Activated CD4-positive, alpha-beta T cell treated with anti-CD3 and anti-CD28 coated beads for 36 hours (primary cell): Measurements from ENCODE around the gene FTSJ3. TPM values are rescaled to one million over a fixed set of nuclear protein-coding genes. Genes with fewer than 3 reads are reported as not detected.

Experiments
- ATAC-seq: fragments of 200-7000 bp; cut with Tn5 transposase; one replicate; pipeline ENCODE4 v1.10.0; 2021; ENCODE audit warnings: mild to moderate bottlenecking, moderate library complexity
- CTCF ChIA-PET: fragments of 350-600 bp; sonication (Branson Sonifier 250); formaldehyde crosslinking; loops from one replicate; lab custom pipeline; 2021; ENCODE audit warnings: antibody characterized with exemption; lab: Charles Lee
- POLR2A ChIA-PET: fragments of 350-600 bp; sonication (Branson Sonifier 250); formaldehyde crosslinking; loops from one replicate; lab custom pipeline; 2021; ENCODE audit warnings: antibody characterized with exemption, inconsistent platforms; lab: Charles Lee
- DNase-seq: peaks from one replicate; pipeline ENCODE4 v3.0.0-alpha.2; 2020
- H3K27ac Mint-ChIP-seq: one replicate; pipeline ENCODE4 v1.8.0; 2021; ENCODE audit warnings: mixed read lengths
- H3K27me3 Mint-ChIP-seq: one replicate; pipeline ENCODE4 v1.8.0; 2021; ENCODE audit warnings: mixed read lengths
- H3K36me3 Mint-ChIP-seq: one replicate; pipeline ENCODE4 v1.8.0; 2021; ENCODE audit warnings: low read depth, mixed read lengths
- H3K4me1 Mint-ChIP-seq: one replicate; pipeline ENCODE4 v1.8.0; 2021; ENCODE audit warnings: mixed read lengths
- H3K4me3 Mint-ChIP-seq: one replicate; pipeline ENCODE4 v1.8.0; 2021; ENCODE audit warnings: mild to moderate bottlenecking, moderate library complexity, mixed read lengths
- H3K9me3 Mint-ChIP-seq: one replicate; pipeline ENCODE4 v1.8.0; 2021; ENCODE audit warnings: low read depth, mixed read lengths
- intact Hi-C, 2 experiments: fragments of 100-400 bp; cut with DNase I in 1 of 2; cut with micrococcal nuclease in 1 of 2; formaldehyde crosslinking; loops; one replicate each; pipeline versions ENCODE4 v1.14.2 to v1.15.1; 2022 to 2024; cut with DNase I, micrococcal nuclease
- total RNA-seq, 2 experiments: library from RNA; stranded (reverse); gene quantifications; one replicate each; pipeline ENCODE4 v1.2.3, GENCODE V29; 2021

FTSJ3 gene
- total RNA-seq, 2 experiments from 2014 or later: 52.1 to 61.2 TPM

- peak; percentile 99 for DNase-seq
- Mint-ChIP-seq H3K36me3 (peaks cover 43% of the 10 kb centered on the region), H3K4me3 (peak within 1 kb of the TSS; percentile 98), H3K27me3 (no peaks in the 10 kb centered on the region), H3K27ac (peak within 1 kb of the TSS; percentile 97), H3K4me1 (peaks cover 58% of the 10 kb centered on the region), H3K9me3 (no peaks in the 10 kb centered on the region)
- intact Hi-C loops: loop anchor here (1.0 to 10.0 kb wide), 14 partner anchors 32 to 733 kb away; partner anchors contain the start of genes FTSJ3 (in 2 of the 2), MAP3K3 (in 2 of the 2), PSMC5 (in 2 of the 2) and STRADA (in 2 of the 2)
- ChIA-PET CTCF (interaction anchor here (0.6 to 1.5 kb wide), 11 partner anchors 9 to 75 kb away, joined by 3 to 6 read pairs (median 3); no protein-coding TSS in a partner anchor), POLR2A (interaction anchor here (0.5 to 3.0 kb wide), 22 partner anchors 9 to 211 kb away, joined by 3 to 16 read pairs (median 5); partner anchors contain the start of genes MAP3K3, PSMC5 and STRADA)
- peak; percentile 83 for ATAC-seq
Observed at GRCh38 chr17:63773272-63774140, 54.0 kb downstream of the FTSJ3 start, which contains the start of gene CCDC47. CCDC47 (minus strand) TSS chr17:63773597; CDS start chr17:63766175, 7,422 bp downstream.

GRCh38 chr17:63772801-63773271, 54.6 kb downstream of the FTSJ3 start:
- no peaks in the 10 kb centered on the region for H3K9me3 Mint-ChIP-seq
- H3K36me3 Mint-ChIP-seq: peaks cover 42% of the 10 kb centered on the region
- H3K27me3 Mint-ChIP-seq: no peaks in the 10 kb centered on the region
- DNase-seq (no peak), ATAC-seq (no peak)
- H3K4me1 Mint-ChIP-seq: peaks cover 55% of the 10 kb centered on the region
- H3K4me3 Mint-ChIP-seq: peak overlapping the region; percentile 98
- POLR2A ChIA-PET: interaction anchor here (0.6 to 3.0 kb wide), 14 partner anchors 8 to 211 kb away, joined by 3 to 16 read pairs (median 5); partner anchors contain the start of genes MAP3K3, PSMC5 and STRADA
- CTCF ChIA-PET: interaction anchor here (1.0 to 1.1 kb wide), 4 partner anchors 8 to 76 kb away, joined by 3 to 5 read pairs (median 4); no protein-coding TSS in a partner anchor
- H3K27ac Mint-ChIP-seq: peak overlapping the region; percentile 97
- intact Hi-C loops: loop anchor here (1.0 to 10.0 kb wide), 14 partner anchors 32 to 733 kb away; partner anchors contain the start of genes FTSJ3 (in 2 of the 2), MAP3K3 (in 2 of the 2), PSMC5 (in 2 of the 2) and STRADA (in 2 of the 2)

Other genes starting within 250 kb of the FTSJ3 start
- 10 to 100 TPM; 25.7 to 29.2 TPM for gene TACO1, start 226.8 kb downstream of the FTSJ3 start, total RNA-seq
- 10 to 100 TPM; 22.4 to 22.9 TPM for gene MAP3K3, start 205.2 kb downstream of the FTSJ3 start, total RNA-seq
- gene LIMD2, start 127.5 kb downstream of the FTSJ3 start, total RNA-seq: 100 to 1,000 TPM; 119 to 127 TPM
- 10 to 100 TPM; 51.0 to 53.6 TPM for gene STRADA, start 85.9 kb downstream of the FTSJ3 start, total RNA-seq
- 10 to 100 TPM; 76.9 to 82.3 TPM for gene CCDC47, start 54.1 kb downstream of the FTSJ3 start, total RNA-seq
- 100 to 1,000 TPM; 109 to 173 TPM for gene DDX42, start 53.5 kb downstream of the FTSJ3 start, total RNA-seq
- 100 to 1,000 TPM in 1 of 2 experiments, 10 to 100 TPM in 1; 98.2 to 160 TPM for gene PSMC5, start 232 bp downstream of the FTSJ3 start, total RNA-seq
- 100 to 1,000 TPM in 1 of 2 experiments, 10 to 100 TPM in 1; 100.0 to 101 TPM for gene SMARCD2, start 15.0 kb upstream of the FTSJ3 start, total RNA-seq
- not detected for gene CSH2, start 46.0 kb upstream of the FTSJ3 start, total RNA-seq
- gene GH2, start 54.3 kb upstream of the FTSJ3 start, total RNA-seq: not detected
- not detected for gene CSH1, start 68.9 kb upstream of the FTSJ3 start, total RNA-seq
- gene CSHL1, start 83.6 kb upstream of the FTSJ3 start, total RNA-seq: not detected
- under 1 TPM in 1 of 2 experiments, not detected in 1; 0.28 TPM for gene GH1, start 91.2 kb upstream of the FTSJ3 start, total RNA-seq
- gene CD79B, start 104.7 kb upstream of the FTSJ3 start, total RNA-seq: 10 to 100 TPM; 19.8 to 28.0 TPM
- gene SCN4A, start 145.3 kb upstream of the FTSJ3 start, total RNA-seq: under 1 TPM; 0.21 to 0.50 TPM
- 1 to 10 TPM; 1.0 to 1.5 TPM for gene PRR29, start 170.7 kb upstream of the FTSJ3 start, total RNA-seq
- gene ICAM2, start 193.0 kb upstream of the FTSJ3 start, total RNA-seq: 10 to 100 TPM; 46.6 to 49.0 TPM